GM12878 (cell line): ENCODE measurements around the gene RAET1G. TPM values are rescaled to one million over a fixed set of nuclear protein-coding genes. Genes with fewer than 3 reads are reported as not detected.
"Not testable (repeated sequence)": the region's sequence is repeated elsewhere in the genome, so short reads cannot be mapped to it uniquely, and the experiment has no call there.

Experiments used
- ATAC-seq: fragments of 200-7000 bp; cut with Tn5 transposase; 3 replicates; pipeline ENCODE4 v1.9.1; 2020; ENCODE audit warnings: mild to moderate bottlenecking, moderate library complexity
- BruUV-seq: library from RNA; stranded (reverse); fragments of 400-500 nt; replicated peaks from 2 replicates; lab custom pipeline; 2021; lab: Mats Ljungman, UMichigan
- CTCF ChIA-PET: fragments of 300-600 bp; sonication (Branson Sonifier 250); formaldehyde crosslinking; extraction: SDS; loops from one replicate; lab custom pipeline; 2021; ENCODE audit warnings: inconsistent platforms; lab: Yijun Ruan, JAX
- POLR2A ChIA-PET: fragments of 350-600 bp; formaldehyde crosslinking; extraction: SDS; loops from one replicate; lab custom pipeline; 2021; ENCODE audit warnings: inconsistent platforms; lab: Charles Lee
- RAD21 ChIA-PET: fragments of 300-600 bp; sonication (Branson Sonifier 250); formaldehyde crosslinking; loops from one replicate; lab custom pipeline; 2023; ENCODE audit warnings: antibody characterized with exemption; ENCODE audit not compliant: unreplicated experiment; lab: Charles Lee
- SMC1A ChIA-PET: fragments of 300-600 bp; sonication (Branson Sonifier 250); formaldehyde crosslinking; loops from one replicate; lab custom pipeline; 2023; ENCODE audit not compliant: unreplicated experiment, uncharacterized antibody; lab: Charles Lee
- DNase-seq: peaks from one replicate; pipeline ENCODE4 v3.0.0-alpha.2; 2011; ENCODE audit warnings: low read depth, low spot score
- FAIRE-seq: peaks from 3 replicates; lab custom pipeline; 2011; peaks lifted over from hg19 to GRCh38; lab: Jason Lieb, UNC
- H2AFZ ChIP-seq: 2 replicates; pipeline ENCODE4 v1.6.0; 2011; ENCODE audit warnings: low read depth, low read length, control low read depth; ENCODE audit not compliant: control insufficient read depth
- H3K27ac ChIP-seq: 2 replicates; pipeline ENCODE4 v1.5.1; 2011; ENCODE audit warnings: control low read depth; ENCODE audit not compliant: control insufficient read depth, insufficient read depth
- H3K27me3 ChIP-seq, 2 experiments: replicated peaks in 1 of 2; 2 replicates each; pipeline versions ENCODE4 v1.6.0 to v1.6.1; 2011; ENCODE audit warnings: low read length in 1 of 2; ENCODE audit not compliant: control insufficient read depth in 2 of 2, insufficient read depth in 2 of 2
- H3K36me3 ChIP-seq, 2 experiments: 2 replicates each; pipeline ENCODE4 v1.5.1; 2011; ENCODE audit warnings: low read length in 1 of 2; ENCODE audit not compliant: control insufficient read depth in 2 of 2, insufficient read depth in 2 of 2
- H3K4me1 ChIP-seq: 2 replicates; pipeline ENCODE4 v1.6.1; 2011; ENCODE audit warnings: mild to moderate bottlenecking, low read length, moderate library complexity, mixed read lengths; ENCODE audit not compliant: control insufficient read depth, insufficient read depth
- H3K4me2 ChIP-seq: 2 replicates; pipeline ENCODE4 v1.6.0; 2011; ENCODE audit warnings: control low read depth; ENCODE audit not compliant: control insufficient read depth, insufficient read depth
- H3K4me3 ChIP-seq: fragments of 200-600 bp; sonication (generic); 2 replicates; pipeline ENCODE4 v1.5.1; 2016
- H3K79me2 ChIP-seq: 2 replicates; pipeline ENCODE4 v1.6.0; 2011; ENCODE audit warnings: low read length; ENCODE audit not compliant: control insufficient read depth, insufficient read depth
- H3K9ac ChIP-seq: 2 replicates; pipeline ENCODE4 v1.8.0; 2011; ENCODE audit warnings: low read length, control low read depth, mixed read lengths; ENCODE audit not compliant: control insufficient read depth, insufficient read depth
- H3K9me3 ChIP-seq: replicated peaks from 3 replicates; pipeline ENCODE4 v1.5.1; 2011; ENCODE audit warnings: mild to moderate bottlenecking, low read length; ENCODE audit not compliant: control insufficient read depth, insufficient read depth
- H4K20me1 ChIP-seq: 2 replicates; pipeline ENCODE4 v1.6.0; 2011; ENCODE audit not compliant: control insufficient read depth, insufficient read depth
- ASH2L ChIP-seq: fragments of 300-600, 200-600 bp; sonication (generic); IDR thresholded peaks from 2 replicates; pipeline ENCODE4 v1.6.1; 2017; ENCODE audit warnings: low read depth, mild to moderate bottlenecking, borderline replicate concordance
- ATF2 ChIP-seq: IDR thresholded peaks from 2 replicates; pipeline ENCODE4 v1.6.1; 2012; ENCODE audit warnings: low read length, inconsistent platforms
- BMI1 ChIP-seq: fragments of 450-650 bp; IDR thresholded peaks from 2 replicates; pipeline ENCODE4 v1.6.1; 2016; ENCODE audit warnings: mild to moderate bottlenecking, moderate library complexity, borderline replicate concordance
- CHD2 ChIP-seq: IDR thresholded peaks from 2 replicates; pipeline ENCODE4 v1.6.1; 2011; ENCODE audit warnings: low read depth, low read length, improper control_type of control experiment, borderline replicate concordance
- NFXL1 ChIP-seq: fragments of 450-650 bp; IDR thresholded peaks from 2 replicates; pipeline ENCODE4 v1.6.1; 2017; ENCODE audit warnings: antibody characterized with exemption, mild to moderate bottlenecking, borderline replicate concordance
- POLR2AphosphoS2 ChIP-seq: IDR thresholded peaks from 2 replicates; pipeline ENCODE4 v1.6.1; 2011; ENCODE audit warnings: low read depth, mild to moderate bottlenecking, low read length, improper control_type of control experiment, moderate library complexity
- POU2F2 ChIP-seq: IDR thresholded peaks from 3 replicates; pipeline ENCODE4 v1.6.1; 2011; ENCODE audit warnings: low read depth, mild to moderate bottlenecking, low read length, borderline replicate concordance
- RFX5 ChIP-seq: IDR thresholded peaks from 2 replicates; pipeline ENCODE4 v1.6.1; 2011; ENCODE audit warnings: low read depth, low read length, improper control_type of control experiment
- SIX5 ChIP-seq: IDR thresholded peaks from 2 replicates; pipeline ENCODE4 v1.6.1; 2011; ENCODE audit warnings: mild to moderate bottlenecking, low read depth, low read length, moderate library complexity; ENCODE audit not compliant: severe bottlenecking
- SMC3 ChIP-seq: IDR thresholded peaks from 2 replicates; pipeline ENCODE4 v1.6.1; 2011; ENCODE audit warnings: low read length, improper control_type of control experiment, borderline replicate concordance
- SREBF2 ChIP-seq: IDR thresholded peaks from 2 replicates; pipeline ENCODE4 v1.6.1; 2012; ENCODE audit warnings: mild to moderate bottlenecking, low read length
- YY1 ChIP-seq: IDR thresholded peaks from 2 replicates; pipeline ENCODE4 v1.6.1; 2011; ENCODE audit warnings: low read depth, mild to moderate bottlenecking, low read length
- ZBTB33 ChIP-seq: fragments of 450-650 bp; IDR thresholded peaks from 2 replicates; pipeline ENCODE4 v1.6.1; 2017; ENCODE audit warnings: mild to moderate bottlenecking
- ZNF622 ChIP-seq: fragments of 450-650 bp; IDR thresholded peaks from 2 replicates; pipeline ENCODE4 v1.6.1; 2017; ENCODE audit warnings: mild to moderate bottlenecking, inconsistent platforms
- ZSCAN29 ChIP-seq: fragments of 450-650 bp; IDR thresholded peaks from 2 replicates; pipeline ENCODE4 v1.6.1; 2017; ENCODE audit warnings: mild to moderate bottlenecking, moderate library complexity
- WGBS: methylation state at CpG from one replicate; pipeline ENCODE4 v1.1.6; 2016; ENCODE audit warnings: low lambda C conversion rate; ENCODE audit not compliant: insufficient replicate concordance, insufficient coverage; ENCODE audit errors: missing lambda C conversion rate; 5-methylcytosine and 5-hydroxymethylcytosine counted together
- in situ Hi-C: fragments of 300-500 bp; cut with MboI; formaldehyde crosslinking; loops from 9 replicates; pipeline ENCODE4 v1.14.3; 2018; ENCODE audit warnings: mixed read lengths
- intact Hi-C: fragments of 100-400 bp; cut with micrococcal nuclease; formaldehyde crosslinking; loops from one replicate; pipeline ENCODE4 v1.14.2; 2022; ENCODE audit not compliant: unreplicated experiment
- polyA plus RNA-seq, 11 experiments: library from polyadenylated mRNA; depleted of rRNA in 4 of 11; unstranded in 6 of 11; stranded (reverse) in 5 of 11; fragments of >200 nt; fragmentation: Nextera tagmentation in 4 of 11; fragmentation: Illumina TruSeq in 1 of 11; extraction: Ambion mirVana in 4 of 11; extraction: Trizol in 1 of 11; gene quantifications; 1 replicate in 1 of 11; 2 replicates in 10 of 11; pipeline versions ENCODE4 v1.2.1 to v1.2.3, GENCODE V29; 2011 to 2016; ENCODE audit warnings: inconsistent platforms in 2 of 11, missing spikeins in 2 of 11, low read depth in 1 of 11
- total RNA-seq, 4 experiments: library from RNA; depleted of rRNA in 3 of 4; stranded (reverse); fragments of >200 nt in 3 of 4; fragmentation: Illumina TruSeq in 1 of 4; extraction: Trizol in 1 of 4; gene quantifications; 2 replicates each; pipeline versions ENCODE4 v1.2.1 to v1.2.3, GENCODE V29; 2013 to 2021

RAET1G gene
- total and polyA plus RNA-seq, 10 of the 15 experiments (the other 5 are each of a cell fraction or from before 2014, with no cell fraction given) = not detected

- no peak overlapping the region for H2AFZ ChIP-seq
- H3K4me3 ChIP-seq = no peak overlapping the region
- H3K27ac ChIP-seq = no peak overlapping the region
- H3K9me3 ChIP-seq = peaks cover 16% of the 10 kb centered on the region; the same call in 2 of the 3 replicates
- BruUV-seq = no TSS peak
- ATAC-seq (no peak), FAIRE-seq (no peak), DNase-seq (no peak)
- SMC1A ChIA-PET = interaction anchor here (1.5 kb wide), 1 partner anchor 56 kb away, joined by 3 read pairs; no protein-coding TSS in a partner anchor
- no peak overlapping the region for H3K4me2 ChIP-seq
- TF ChIP-seq ZSCAN29 (no peak), YY1 (no peak), SIX5 (no peak), NFXL1 (no peak), ZBTB33 (no peak), POLR2AphosphoS2 (no peak), SREBF2 (no peak), ASH2L (no peak), SMC3 (no peak), POU2F2 (no peak), RFX5 (no peak), CHD2 (no peak), BMI1 (no peak), ZNF622 (no peak), ATF2 (no peak)
- in situ Hi-C loops (no loop called here), intact Hi-C loops (no loop called here)
- H3K9ac ChIP-seq = no peak overlapping the region
- WGBS = 61% methylated on average over 5 of the region's 6 CpGs
- RAD21 ChIA-PET = no interaction called here
- H4K20me1 ChIP-seq = no peaks in the 10 kb centered on the region
- peaks cover 17 to 23% of the 10 kb centered on the region in 2 experiments for H3K27me3 ChIP-seq
- no peaks in the 10 kb centered on the region for H3K79me2 ChIP-seq
- POLR2A ChIA-PET = no interaction called here
- CTCF ChIA-PET = interaction anchor here (1.0 kb wide), 1 partner anchor 46 kb away, joined by 3 read pairs; no protein-coding TSS in a partner anchor
- H3K36me3 ChIP-seq = no peaks in the 10 kb centered on the region
- H3K4me1 ChIP-seq = peaks cover 7% of the 10 kb centered on the region
Measured at GRCh38 chr6:149960488-149960887, 37.6 kb upstream of the RAET1G start.

GRCh38 chr6:149959806-149960205, 36.9 kb upstream of the RAET1G start:
- SMC1A ChIA-PET = interaction anchor here (1.5 kb wide), 1 partner anchor 57 kb away, joined by 3 read pairs; no protein-coding TSS in a partner anchor
- ATAC-seq, FAIRE-seq, H3K9ac ChIP-seq, H3K36me3 ChIP-seq, H3K4me1 ChIP-seq, H3K79me2 ChIP-seq, DNase-seq, H2AFZ ChIP-seq, RAD21 ChIA-PET, H4K20me1 ChIP-seq, H3K4me3 ChIP-seq, H3K27ac ChIP-seq, in situ Hi-C loops, H3K9me3 ChIP-seq, H3K4me2 ChIP-seq, BruUV-seq, intact Hi-C loops, POLR2A ChIA-PET: not testable (repeated sequence)
- CTCF ChIA-PET = interaction anchor here (1.0 kb wide), 1 partner anchor 47 kb away, joined by 3 read pairs; no protein-coding TSS in a partner anchor
- peaks cover 12 to 18% of the 10 kb centered on the region in 2 experiments for H3K27me3 ChIP-seq
- WGBS = 14% methylated on average over 4 of the region's 4 CpGs
